Loucy (cell line): ENCODE data around the gene SC5D.

Source experiments
- H2AFZ ChIP-seq: fragments of 200-600 bp; sonication (generic); 2 replicates; pipeline ENCODE4 v1.6.0; 2016; ENCODE audit warnings: antibody characterized with exemption, mild to moderate bottlenecking, low read length, moderate library complexity
- H3F3A ChIP-seq: fragments of 200-600 bp; 2 replicates; pipeline ENCODE4 v1.6.0; 2016; ENCODE audit warnings: antibody characterized with exemption, low read depth, mild to moderate bottlenecking
- H3K27me3 ChIP-seq: fragments of 200-600 bp; sonication (generic); 2 replicates; pipeline ENCODE4 v1.6.1; 2014; ENCODE audit warnings: low read length, mild to moderate bottlenecking; ENCODE audit not compliant: insufficient read depth, poor library complexity, severe bottlenecking
- H3K36me3 ChIP-seq: fragments of 200-600 bp; sonication (generic); 2 replicates; pipeline ENCODE4 v1.6.1; 2016; ENCODE audit warnings: low read length; ENCODE audit not compliant: insufficient read depth
- H3K4me1 ChIP-seq: fragments of 200-600 bp; sonication (generic); 2 replicates; pipeline ENCODE4 v1.5.1; 2014; ENCODE audit warnings: low read length, mild to moderate bottlenecking; ENCODE audit not compliant: insufficient read depth, poor library complexity, severe bottlenecking
- H3K4me2 ChIP-seq: fragments of 200-600 bp; sonication (generic); 2 replicates; pipeline ENCODE4 v1.6.0; 2014; ENCODE audit warnings: antibody characterized with exemption, low read length, low read depth, mild to moderate bottlenecking; ENCODE audit not compliant: poor library complexity, severe bottlenecking
- H3K4me3 ChIP-seq: fragments of 200-600 bp; sonication (generic); 2 replicates; pipeline ENCODE4 v1.5.1; 2014; ENCODE audit warnings: low read length, mild to moderate bottlenecking, mixed read lengths; ENCODE audit not compliant: poor library complexity, severe bottlenecking
- H3K79me2 ChIP-seq: fragments of 200-600 bp; sonication (generic); 2 replicates; pipeline ENCODE4 v1.6.1; 2014; ENCODE audit warnings: low read length; ENCODE audit not compliant: insufficient read depth
- H3K9ac ChIP-seq: fragments of 200-600 bp; sonication (generic); 2 replicates; pipeline ENCODE4 v1.6.0; 2014; ENCODE audit warnings: mild to moderate bottlenecking, low read depth, low read length, moderate library complexity; ENCODE audit not compliant: poor library complexity, severe bottlenecking
- H3K9me2 ChIP-seq: fragments of 200-600 bp; sonication (generic); replicated peaks from 2 replicates; pipeline ENCODE4 v1.6.1; 2016; ENCODE audit warnings: low read depth, low read length, mixed read lengths
- H3K9me3 ChIP-seq: fragments of 200-600 bp; sonication (generic); 2 replicates; pipeline ENCODE4 v1.6.1; 2014; ENCODE audit warnings: mild to moderate bottlenecking, antibody characterized with exemption, low read length, low read depth; ENCODE audit not compliant: insufficient read depth
- H4K20me1 ChIP-seq: fragments of 200-600 bp; sonication (generic); 2 replicates; pipeline ENCODE4 v1.6.0; 2014; ENCODE audit warnings: antibody characterized with exemption, low read length, mild to moderate bottlenecking; ENCODE audit not compliant: insufficient read depth, poor library complexity, severe bottlenecking
- CTCF ChIP-seq: fragments of 200-600 bp; sonication (generic); conservative IDR thresholded peaks from 2 replicates; pipeline ENCODE4 v1.5.1; 2014; ENCODE audit warnings: mild to moderate bottlenecking, antibody characterized with exemption, low read length
- EZH2phosphoT487 ChIP-seq: fragments of 200-600 bp; IDR thresholded peaks from 2 replicates; pipeline ENCODE4 v1.6.1; 2018; ENCODE audit warnings: antibody characterized with exemption, mild to moderate bottlenecking, moderate library complexity, borderline replicate concordance

The SC5D gene

GRCh38 chr11:121300972-121301699 is 8.6 kb downstream of the SC5D start:
- peaks cover 30% of the 10 kb centered on the region for H4K20me1 ChIP-seq
- H3K36me3 ChIP-seq, result peaks cover 21% of the 10 kb centered on the region; the same call in 1 of the 2 replicates
- peak overlapping the region; percentile 2 for H3K4me2 ChIP-seq
- no peaks in the 10 kb centered on the region for H3K27me3 ChIP-seq
- H2AFZ ChIP-seq, result no peak overlapping the region
- peaks cover 35% of the 10 kb centered on the region for H3K4me1 ChIP-seq
- TF ChIP-seq CTCF, result no peak
- TF ChIP-seq EZH2phosphoT487, result no peak
- H3K79me2 ChIP-seq, result peaks cover 70% of the 10 kb centered on the region
- no peaks in the 10 kb centered on the region for H3K9me3 ChIP-seq
- no peaks in the 10 kb centered on the region for H3K9me2 ChIP-seq
- no peak overlapping the region for H3K9ac ChIP-seq
- no peak overlapping the region for H3K4me3 ChIP-seq
- no peaks in the 10 kb centered on the region for H3F3A ChIP-seq

GRCh38 chr11:121304759-121305158 is 12.2 kb downstream of the SC5D start:
- peaks cover 13% of the 10 kb centered on the region for H4K20me1 ChIP-seq
- no peak overlapping the region for H2AFZ ChIP-seq
- no peaks in the 10 kb centered on the region for H3K9me3 ChIP-seq
- no peak overlapping the region for H3K9ac ChIP-seq
- TF ChIP-seq EZH2phosphoT487 (no peak), CTCF (no peak)
- H3K4me2 ChIP-seq, result no peak overlapping the region
- H3K4me3 ChIP-seq, result no peak overlapping the region
- H3K79me2 ChIP-seq, result peaks cover 35% of the 10 kb centered on the region; the same call in 1 of the 2 replicates
- no peaks in the 10 kb centered on the region for H3F3A ChIP-seq
- H3K9me2 ChIP-seq, result no peaks in the 10 kb centered on the region
- peaks cover 16% of the 10 kb centered on the region for H3K4me1 ChIP-seq
- H3K27me3 ChIP-seq, result no peaks in the 10 kb centered on the region
- peaks cover 39% of the 10 kb centered on the region; the same call in 1 of the 2 replicates for H3K36me3 ChIP-seq

- Histone ChIP-seq H3K9me3 (no peaks in the 10 kb centered on the region), H2AFZ (no peak overlapping the region), H3K4me2 (no peak overlapping the region), H3K4me1 (no peaks in the 10 kb centered on the region), H3F3A (no peaks in the 10 kb centered on the region), H3K79me2 (no peaks in the 10 kb centered on the region), H3K27me3 (no peaks in the 10 kb centered on the region), H3K4me3 (no peak overlapping the region), H3K9ac (no peak overlapping the region), H4K20me1 (no peaks in the 10 kb centered on the region), H3K36me3 (peaks cover 39% of the 10 kb centered on the region; the same call in 1 of the 2 replicates), H3K9me2 (no peaks in the 10 kb centered on the region)
- no peak for TF ChIP-seq CTCF
- no peak for TF ChIP-seq EZH2phosphoT487
These were observed 16.2 kb downstream of the SC5D start for GRCh38 chr11:121308816-121309215.
